NCI-H1694 (cell line): Measurements from ENCODE around the gene KIAA1328.
"Not testable (repeated sequence)": the region's sequence is repeated elsewhere in the genome, so short reads cannot be mapped to it uniquely, and the experiment has no call there.

Experiments
- DNase-seq: peaks from one replicate; lab custom pipeline; 2025; lab: John Stamatoyannopoulos, UW

KIAA1328 gene

GRCh38 chr18:36887114-36887513 lies 58.2 kb downstream of the KIAA1328 start:
- no peak for DNase-seq

- DNase-seq: no peak
These were observed 58.9 kb downstream of the KIAA1328 start for GRCh38 chr18:36887864-36888263.

GRCh38 chr18:36888778-36889177 lies 59.9 kb downstream of the KIAA1328 start:
- no peak for DNase-seq

- no peak for DNase-seq
These were observed 60.4 kb downstream of the KIAA1328 start for GRCh38 chr18:36889321-36889720.

GRCh38 chr18:36889742-36890141 lies 60.8 kb downstream of the KIAA1328 start:
- no peak for DNase-seq

- no peak for DNase-seq
These were observed 61.7 kb downstream of the KIAA1328 start for GRCh38 chr18:36890598-36890997.

- no peak for DNase-seq
These were observed 64.3 kb downstream of the KIAA1328 start for GRCh38 chr18:36893227-36893626.

- DNase-seq: no peak
These were observed 66.7 kb downstream of the KIAA1328 start for GRCh38 chr18:36895606-36896005.

- no peak for DNase-seq
These were observed 68.3 kb downstream of the KIAA1328 start for GRCh38 chr18:36897253-36897652.

- peak; percentile 6 for DNase-seq
These were observed 70.4 kb downstream of the KIAA1328 start for GRCh38 chr18:36899289-36899688.

- no peak for DNase-seq
These were observed 71.5 kb downstream of the KIAA1328 start for GRCh38 chr18:36900466-36900865.

- DNase-seq: no peak
These were observed 72.4 kb downstream of the KIAA1328 start for GRCh38 chr18:36901277-36901701.

GRCh38 chr18:36903215-36903928 lies 74.4 kb downstream of the KIAA1328 start:
- no peak for DNase-seq

- no peak for DNase-seq
These were observed 76.6 kb downstream of the KIAA1328 start for GRCh38 chr18:36905571-36905970.

- not testable (repeated sequence) for DNase-seq
These were observed 80.4 kb downstream of the KIAA1328 start for GRCh38 chr18:36909282-36909681.

- DNase-seq: no peak
These were observed 84.0 kb downstream of the KIAA1328 start for GRCh38 chr18:36912887-36913286.

- DNase-seq: no peak
These were observed 89.0 kb downstream of the KIAA1328 start for GRCh38 chr18:36917907-36918306.

GRCh38 chr18:36929601-36930000 lies 100.7 kb downstream of the KIAA1328 start:
- no peak for DNase-seq

- DNase-seq: no peak
These were observed 102.2 kb downstream of the KIAA1328 start for GRCh38 chr18:36931106-36931505.

GRCh38 chr18:36933552-36933951 lies 104.6 kb downstream of the KIAA1328 start:
- no peak for DNase-seq

- no peak for DNase-seq
These were observed 106.0 kb downstream of the KIAA1328 start for GRCh38 chr18:36934884-36935283.

GRCh38 chr18:36942264-36942663 lies 113.3 kb downstream of the KIAA1328 start:
- DNase-seq: no peak

- DNase-seq: no peak
These were observed 119.0 kb downstream of the KIAA1328 start for GRCh38 chr18:36947820-36948348.

- no peak for DNase-seq
These were observed 121.4 kb downstream of the KIAA1328 start for GRCh38 chr18:36950282-36950681.
